NOMO-1 treated with dmso at 0.1 percent for 144 hours (cell line): Measurements from ENCODE around the gene STK11.
"Not testable (repeated sequence)": the region's sequence is repeated elsewhere in the genome, so short reads cannot be mapped to it uniquely, and the experiment has no call there.

ENCODE experiments used
- DNase-seq: peaks from one replicate; lab custom pipeline; 2025; ENCODE audit not compliant: unreplicated experiment; lab: John Stamatoyannopoulos, UW

The STK11 gene

GRCh38 chr19:1169411-1169791 lies 36.2 kb upstream of the STK11 start:
- DNase-seq, result no peak

- no peak for DNase-seq
Observed at GRCh38 chr19:1169921-1170885, 35.4 kb upstream of the STK11 start.

- no peak for DNase-seq
Observed at GRCh38 chr19:1170938-1171754, 34.4 kb upstream of the STK11 start.

- no peak for DNase-seq
Observed at GRCh38 chr19:1171755-1172352, 33.7 kb upstream of the STK11 start.

GRCh38 chr19:1172353-1173158 lies 33.0 kb upstream of the STK11 start:
- DNase-seq, result no peak

- no peak for DNase-seq
Observed at GRCh38 chr19:1173159-1173844, 32.3 kb upstream of the STK11 start.

- DNase-seq, result peak; percentile 55
Observed at GRCh38 chr19:1173845-1174809, 31.5 kb upstream of the STK11 start, which contains the start of gene SBNO2. Gene SBNO2 (minus strand): TSS chr19:1174268. CDS start chr19:1154276, 19,992 bp downstream.

- peak; percentile 79 for DNase-seq
Observed at GRCh38 chr19:1177322-1178114, 28.1 kb upstream of the STK11 start.

GRCh38 chr19:1181606-1182005 lies 24.0 kb upstream of the STK11 start:
- DNase-seq, result no peak

- no peak for DNase-seq
Observed at GRCh38 chr19:1182068-1182467, 23.5 kb upstream of the STK11 start.

- no peak for DNase-seq
Observed at GRCh38 chr19:1182727-1183126, 22.9 kb upstream of the STK11 start.

GRCh38 chr19:1183543-1184172 lies 21.9 kb upstream of the STK11 start:
- DNase-seq, result no peak

- no peak for DNase-seq
Observed at GRCh38 chr19:1189419-1189818, 16.2 kb upstream of the STK11 start.

GRCh38 chr19:1199531-1199930 lies 6.0 kb upstream of the STK11 start:
- no peak for DNase-seq

- not testable (repeated sequence) for DNase-seq
Observed at GRCh38 chr19:1200614-1201013, 5.0 kb upstream of the STK11 start.

- no peak for DNase-seq
Observed at GRCh38 chr19:1206150-1206863, 729 bp downstream of the STK11 start.

- peak; percentile 38 for DNase-seq
Observed at GRCh38 chr19:1206864-1207450, 1.4 kb downstream of the STK11 start.
